Pulmonary artery endothelial cell (primary cell): ENCODE results near the gene IFT43. TPM values are rescaled to one million over a fixed set of nuclear protein-coding genes. Genes with fewer than 3 reads are reported as not detected.
A peak's percentile ranks its signal among the peaks of the same experiment; 100 is the strongest.
"Not testable (repeated sequence)": the region's sequence is repeated elsewhere in the genome, so short reads cannot be mapped to it uniquely, and the experiment has no call there.

Experiments used
- DNase-seq: peaks from one replicate; pipeline ENCODE4 v3.0.0-alpha.2; 2011; ENCODE audit warnings: low read depth, low spot score
- total RNA-seq: library from RNA; depleted of rRNA; stranded (reverse); fragments of >200 nt; gene quantifications from 2 replicates; pipeline ENCODE4 v1.2.3, GENCODE V29; 2014

Gene IFT43
- total RNA-seq, 1 donor from 2014 or later, result 25.9 TPM

DNA sequence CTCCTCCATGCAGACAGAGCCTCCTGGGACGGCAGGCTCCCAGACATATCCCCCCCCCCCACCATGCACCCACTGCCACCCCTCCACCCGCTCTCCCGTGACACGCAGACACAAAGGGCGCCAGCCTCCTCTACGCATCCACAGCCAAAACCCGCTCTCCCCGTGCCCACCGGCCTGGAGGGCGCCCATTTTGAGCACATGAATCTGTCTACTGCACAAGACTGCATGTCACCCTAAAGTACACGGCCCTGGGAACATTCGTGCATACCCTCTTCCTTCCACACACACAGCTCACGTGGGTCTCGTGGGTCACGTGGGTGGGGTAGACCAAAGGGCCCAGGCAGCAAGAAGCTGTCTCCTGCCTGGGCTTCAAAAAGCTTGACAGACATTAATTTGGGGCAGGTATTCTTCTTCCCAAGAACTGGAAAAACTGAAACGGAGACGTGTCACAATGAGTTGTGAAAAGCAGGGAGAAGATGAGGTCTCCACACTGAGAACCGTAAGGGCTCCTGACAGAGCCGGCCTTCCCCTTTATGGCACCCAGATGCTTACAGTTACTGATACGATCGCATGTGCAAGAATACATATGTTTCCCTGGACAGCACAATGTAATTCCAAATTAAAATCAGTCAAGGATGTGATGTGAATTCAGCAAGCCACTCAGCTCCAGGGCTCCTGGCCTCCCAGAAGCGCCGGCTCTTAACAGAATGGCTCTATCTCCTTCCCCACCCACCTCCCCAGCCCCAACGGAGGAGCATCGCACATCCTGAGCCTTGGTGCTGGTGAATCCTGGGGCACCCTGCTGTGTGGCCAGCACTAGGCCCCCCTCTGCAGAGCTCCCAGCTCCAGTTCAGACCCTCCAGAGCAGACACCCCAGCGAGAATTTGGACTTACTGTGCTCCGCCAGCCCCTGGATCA lies 5.7 kb upstream of the IFT43 start:
- DNase-seq, result no peak

DNA sequence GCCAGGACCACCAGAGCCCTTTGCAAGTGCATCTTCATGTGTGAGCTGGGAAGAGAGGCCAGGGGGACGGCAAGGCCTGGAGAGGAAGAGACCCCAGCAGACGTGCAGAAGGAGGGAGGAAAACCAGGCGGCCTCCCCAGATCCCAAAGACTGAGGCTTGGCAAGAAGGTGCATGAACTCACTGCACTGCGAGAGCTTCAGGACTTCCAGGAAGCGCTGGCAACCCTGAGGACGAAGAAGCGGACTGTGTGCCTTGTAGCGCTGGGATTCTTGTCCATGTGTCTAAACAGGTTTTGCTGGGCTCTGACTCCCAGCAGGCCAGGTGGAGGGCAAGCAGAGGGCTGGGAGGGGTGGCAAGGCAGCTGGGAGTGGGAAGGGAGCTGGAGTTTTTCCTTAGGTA lies 4.7 kb upstream of the IFT43 start:
- no peak for DNase-seq

DNA sequence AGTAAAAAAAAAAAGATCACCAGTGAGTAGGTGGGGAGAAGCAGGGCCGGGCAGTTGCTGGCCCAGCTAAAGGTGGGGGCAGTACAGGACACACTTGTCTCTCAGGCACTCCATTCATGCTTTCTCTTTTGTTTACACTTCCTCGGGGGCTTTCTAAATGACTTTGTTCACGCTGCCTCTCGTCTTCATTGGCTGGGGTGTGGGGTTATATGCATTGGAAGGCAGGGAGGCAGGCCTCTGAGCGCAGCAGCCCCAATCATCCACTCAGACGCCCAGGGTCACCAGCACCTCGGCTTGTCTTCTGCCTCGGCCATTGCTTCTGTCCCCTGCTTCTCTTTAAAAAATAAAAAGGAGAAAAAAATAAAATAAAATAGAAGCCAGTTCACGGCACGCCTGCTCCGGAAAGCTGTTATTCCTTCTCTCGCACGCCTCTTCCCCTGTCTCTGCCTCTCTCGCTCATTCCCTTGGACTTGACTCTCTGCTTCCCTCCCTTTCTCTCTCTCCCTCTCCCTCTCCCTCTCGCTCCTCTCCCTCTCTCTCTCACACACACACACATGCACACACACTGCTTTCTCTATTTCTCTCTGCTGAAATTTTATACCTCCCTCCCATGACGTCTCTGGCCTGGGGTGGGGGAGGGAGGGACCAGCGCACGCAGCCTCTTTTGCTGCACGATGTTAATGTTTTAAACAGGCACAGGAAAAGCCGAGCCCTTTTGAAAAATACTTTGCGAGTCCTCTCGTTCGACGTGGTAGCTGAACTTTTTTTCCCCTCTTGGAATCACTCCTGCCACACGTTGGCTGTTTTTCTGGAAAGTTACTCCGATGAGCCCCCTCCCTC lies 3.9 kb upstream of the IFT43 start, which contains the start of gene TGFB3:
Gene TGFB3, minus strand, starts transcription at position 570 of the 840 bp plus-strand sequence. CDS start 1,102 bp downstream, outside the sequence.
- peak; percentile 41 for DNase-seq

GRCh38 chr14:75982266-75983018 lies 3.1 kb upstream of the IFT43 start:
- no peak for DNase-seq

DNA sequence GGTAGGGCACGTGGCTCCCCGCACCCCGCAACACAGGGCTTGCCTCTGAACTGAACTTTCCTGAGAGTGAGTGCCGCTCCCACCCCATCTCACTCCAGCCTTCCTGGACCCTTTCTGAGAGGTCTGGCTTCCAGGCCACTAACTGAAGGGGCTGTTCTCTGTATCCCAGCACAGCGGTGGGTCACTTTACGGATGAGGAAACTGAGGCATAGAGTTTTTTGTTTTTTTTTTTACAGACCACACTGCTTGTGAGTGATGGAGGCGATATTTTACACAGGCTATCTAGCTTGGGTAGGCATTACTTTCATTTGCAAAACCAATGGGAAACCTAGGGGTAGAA lies 2.6 kb upstream of the IFT43 start:
- DNase-seq, result no peak

GRCh38 chr14:75984674-75985073 lies 889 bp upstream of the IFT43 start:
- DNase-seq, result no peak

GRCh38 chr14:75986439-75986765 lies 839 bp downstream of the IFT43 start:
- peak; percentile 46 for DNase-seq

- no peak for DNase-seq
Observed at GRCh38 chr14:75987201-75987970, 1.8 kb downstream of the IFT43 start.

GRCh38 chr14:75989134-75989533 lies 3.6 kb downstream of the IFT43 start:
- peak; percentile 93 for DNase-seq

DNA sequence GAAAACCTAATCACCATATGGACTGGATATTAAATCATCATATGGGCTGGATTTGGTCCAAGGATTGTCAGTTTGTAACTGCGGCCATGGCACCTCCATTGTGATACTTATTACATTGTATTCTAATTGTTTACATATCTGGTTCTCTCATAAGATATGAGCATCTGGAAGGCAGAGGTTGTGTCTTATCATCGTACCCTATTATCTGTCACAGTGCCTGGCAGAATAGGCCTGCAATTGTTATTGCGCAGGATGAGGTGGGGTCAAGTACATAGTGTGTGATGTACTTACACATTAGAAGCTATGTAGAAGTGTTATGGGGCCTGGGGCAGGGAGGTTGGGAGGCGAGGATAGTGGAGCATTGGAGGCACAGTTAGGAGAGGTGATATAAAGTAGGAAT lies 4.7 kb downstream of the IFT43 start:
- DNase-seq, result no peak

GRCh38 chr14:75991753-75992152 lies 6.2 kb downstream of the IFT43 start:
- DNase-seq, result no peak

- DNase-seq, result no peak
Observed at GRCh38 chr14:75993567-75994041, 8.0 kb downstream of the IFT43 start.

DNA sequence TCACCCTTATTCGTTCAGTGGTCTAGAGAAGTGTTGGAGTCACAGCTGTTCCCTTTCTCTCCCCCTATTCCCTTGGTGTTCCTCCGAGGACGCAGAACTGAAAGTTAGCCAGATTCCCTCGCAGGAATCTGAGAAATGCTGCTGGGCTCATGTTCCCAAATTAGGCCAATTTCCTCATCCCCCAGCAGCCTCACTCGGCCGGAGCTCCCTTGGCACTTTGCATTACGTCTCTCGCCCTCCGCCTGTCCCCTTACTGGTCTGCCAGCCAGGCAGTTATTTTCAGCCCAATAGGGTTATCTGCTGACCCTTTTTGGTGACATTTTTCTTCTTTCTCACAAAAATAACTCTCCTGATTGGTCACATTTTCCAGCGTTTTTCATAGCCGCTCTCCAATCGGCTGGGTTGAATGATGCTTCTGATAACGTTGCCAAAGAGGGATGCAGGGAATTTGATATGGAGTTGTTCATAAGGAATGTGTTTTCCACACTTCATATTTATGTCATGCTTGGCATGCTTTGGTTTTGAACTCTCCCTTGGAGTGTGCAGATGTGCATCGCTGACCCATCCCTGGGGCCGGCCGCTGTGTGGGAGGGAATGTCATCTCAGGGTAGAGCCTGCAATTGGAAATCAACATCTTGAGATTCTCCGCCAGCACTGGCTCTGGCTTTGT lies 9.9 kb downstream of the IFT43 start:
- no peak for DNase-seq

DNA sequence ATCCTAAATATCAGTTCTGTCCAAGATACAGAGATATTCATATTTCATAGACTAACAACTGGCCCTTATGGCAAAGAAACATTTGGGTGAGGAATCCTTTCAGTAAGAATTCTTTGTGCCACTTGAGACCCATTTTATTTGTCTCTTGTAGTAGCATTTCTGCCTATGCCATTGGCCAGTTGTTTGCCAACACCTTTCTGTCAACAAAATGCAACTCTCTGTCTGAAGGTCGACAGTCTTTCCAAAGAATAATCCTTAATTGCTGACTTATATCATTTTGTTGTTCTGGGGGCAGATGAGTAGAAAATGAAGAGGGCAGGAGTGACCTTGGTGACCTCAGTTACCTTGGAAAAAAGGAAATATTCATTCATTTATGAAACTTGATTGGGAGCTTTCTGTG lies 10.9 kb downstream of the IFT43 start:
- no peak for DNase-seq

DNA sequence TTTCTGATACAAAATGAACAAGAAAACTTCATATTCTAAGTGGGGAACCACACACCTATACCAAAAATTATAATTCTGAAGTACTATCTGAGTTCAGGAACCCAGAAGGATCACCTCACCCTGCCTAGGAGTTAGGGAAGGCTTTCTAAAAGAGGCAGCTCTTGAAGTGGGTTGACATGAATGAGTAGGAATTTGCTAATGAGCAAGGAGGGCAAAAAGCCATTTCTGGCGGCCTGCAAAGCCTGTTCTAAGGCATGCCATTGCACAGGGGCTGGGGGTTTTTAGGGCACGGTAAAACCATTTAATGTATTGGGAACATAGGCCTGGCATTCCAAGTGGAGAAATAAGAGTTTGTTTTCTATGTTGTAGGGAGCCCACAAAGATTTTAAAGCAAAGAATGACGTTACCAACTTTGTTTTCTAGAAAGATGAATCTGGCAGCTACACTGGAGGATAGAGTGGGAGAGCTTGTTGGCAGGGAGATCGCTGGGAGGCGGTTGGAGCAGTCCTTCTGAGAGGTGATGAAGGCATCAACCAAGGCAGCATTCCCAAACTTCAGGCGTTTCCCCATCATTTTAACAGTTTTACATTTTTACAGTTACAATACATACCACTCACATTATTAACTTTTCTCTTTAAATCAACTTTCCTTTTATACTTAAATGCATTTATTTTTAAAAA lies 14.1 kb downstream of the IFT43 start:
- DNase-seq, result no peak

GRCh38 chr14:76002383-76002782 lies 16.8 kb downstream of the IFT43 start:
- DNase-seq, result no peak

DNA sequence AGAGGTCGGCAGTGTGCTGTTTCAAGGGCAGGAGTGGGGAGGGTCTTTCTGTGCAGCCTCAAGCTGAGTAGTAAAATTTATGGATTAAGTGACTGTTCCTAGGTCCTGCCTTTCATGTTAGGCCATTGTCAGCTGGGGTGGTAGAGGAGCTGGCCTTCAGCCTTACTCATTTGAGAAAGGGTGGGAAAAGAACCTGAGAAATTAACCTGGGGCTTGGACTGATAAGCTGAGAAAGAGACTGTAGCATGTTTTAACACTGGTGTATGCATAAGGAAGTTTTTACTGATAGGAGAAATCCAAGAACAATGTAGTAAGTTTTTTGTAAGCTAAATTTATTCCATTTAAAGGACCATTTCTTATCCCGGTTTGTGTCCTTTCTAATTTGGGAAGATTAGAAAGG lies 20.7 kb downstream of the IFT43 start:
- no peak for DNase-seq

- no peak for DNase-seq
Observed at GRCh38 chr14:76007379-76007778, 21.8 kb downstream of the IFT43 start.

GRCh38 chr14:76007852-76008251 lies 22.3 kb downstream of the IFT43 start:
- no peak for DNase-seq

DNA sequence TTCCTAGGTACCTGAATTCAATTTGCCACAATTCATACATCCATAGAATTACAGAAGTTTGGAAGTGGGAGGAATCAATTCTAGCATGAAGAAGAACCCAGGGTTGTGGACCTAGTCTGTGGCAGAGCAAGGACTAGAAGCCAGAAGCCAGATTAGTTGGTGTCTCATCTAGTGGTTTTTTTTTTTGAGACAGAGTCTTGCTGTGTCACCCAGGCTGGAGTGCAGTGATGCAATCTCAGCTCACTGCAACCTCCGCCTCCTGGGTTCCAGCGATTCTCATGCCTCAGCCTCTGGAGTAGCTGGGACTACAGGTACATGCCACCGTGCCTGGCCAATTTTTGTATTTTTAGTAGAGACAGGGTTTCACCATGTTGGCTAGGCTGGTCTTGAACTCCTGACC lies 24.1 kb downstream of the IFT43 start:
- not testable (repeated sequence) for DNase-seq
